ENCODE data around the gene TMEM225B. TPM values are rescaled to one million over a fixed set of nuclear protein-coding genes. Genes with fewer than 3 reads are reported as not detected.

Gene TMEM225B
- total and polyA plus RNA-seq, 2 donors: 1.1 TPM

- WGBS: 66% methylated on average over 4 of the region's 4 CpGs
These were observed 1.8 kb downstream of the TMEM225B start for GRCh38 chr7:99599836-99600235.

DNA sequence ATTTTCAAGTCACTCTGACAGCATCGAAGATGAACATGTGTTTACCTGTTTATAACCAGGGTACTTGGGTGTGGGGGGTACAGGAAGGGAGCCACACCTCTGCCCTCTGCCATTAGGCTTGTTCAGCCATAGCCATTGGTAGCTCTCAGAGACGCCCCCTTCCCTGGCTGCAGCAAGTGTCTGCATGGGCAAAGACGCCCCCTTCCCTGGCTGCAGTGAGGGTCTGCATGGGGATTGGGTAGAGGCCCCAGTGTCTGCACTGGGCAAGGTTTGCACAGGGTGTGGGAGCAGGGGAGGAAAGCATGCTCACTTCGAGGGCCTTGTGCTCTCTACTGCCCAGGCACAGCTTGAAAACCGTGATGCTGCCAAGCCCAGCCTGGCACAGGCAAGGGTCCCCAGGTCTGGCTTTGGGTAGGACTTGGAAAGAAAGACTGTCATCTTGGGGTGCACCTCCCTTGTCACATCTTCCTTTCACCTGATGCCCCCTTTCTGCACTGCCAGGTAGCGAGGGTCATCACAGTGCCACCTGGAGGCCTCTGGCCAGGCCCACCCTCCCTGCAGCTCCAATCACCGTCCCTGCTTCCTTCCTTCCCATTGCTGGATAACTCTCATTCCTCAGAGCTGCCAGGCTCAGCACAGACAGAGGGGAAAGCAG, 3.7 kb downstream of the TMEM225B start:
- DNase-seq (ENCODE audit: extremely low spot score): no peak
- 57% methylated on average over 7 of the region's 7 CpGs for WGBS
- no peak overlapping the region for H3K27ac ChIP-seq (ENCODE audit: low read depth)

More at GRCh38 chr7:99599836-99600235, 1.8 kb downstream of the TMEM225B start:
- Histone ChIP-seq H3K36me3 (ENCODE audit: insufficient read depth) (no peaks in the 10 kb centered on the region), H3K4me3 (ENCODE audit: low read depth, low read length) (no peak overlapping the region), H3K27ac (ENCODE audit: low read depth) (no peak overlapping the region), H3K4me1 (ENCODE audit: insufficient read depth) (no peaks in the 10 kb centered on the region)
- DNase-seq (ENCODE audit: extremely low spot score): no peak

GRCh38 chr7:99605527-99605926, 7.5 kb downstream of the TMEM225B start:
- Histone ChIP-seq H3K36me3 (ENCODE audit: insufficient read depth) (no peaks in the 10 kb centered on the region), H3K4me1 (ENCODE audit: insufficient read depth) (no peaks in the 10 kb centered on the region), H3K27ac (ENCODE audit: low read depth) (no peak overlapping the region), H3K4me3 (ENCODE audit: low read depth, low read length) (no peak overlapping the region)
- DNase-seq (ENCODE audit: extremely low spot score): no peak
- whole genome bisulfite sequencing: 94% methylated on average over 7 of the region's 7 CpGs

More for the DNA sequence above, 3.7 kb downstream of the TMEM225B start:
- no peaks in the 10 kb centered on the region for H3K36me3 ChIP-seq (ENCODE audit: insufficient read depth)
- no peaks in the 10 kb centered on the region for H3K4me1 ChIP-seq (ENCODE audit: insufficient read depth)
- H3K4me3 ChIP-seq (ENCODE audit: low read depth, low read length): no peak overlapping the region

DNA sequence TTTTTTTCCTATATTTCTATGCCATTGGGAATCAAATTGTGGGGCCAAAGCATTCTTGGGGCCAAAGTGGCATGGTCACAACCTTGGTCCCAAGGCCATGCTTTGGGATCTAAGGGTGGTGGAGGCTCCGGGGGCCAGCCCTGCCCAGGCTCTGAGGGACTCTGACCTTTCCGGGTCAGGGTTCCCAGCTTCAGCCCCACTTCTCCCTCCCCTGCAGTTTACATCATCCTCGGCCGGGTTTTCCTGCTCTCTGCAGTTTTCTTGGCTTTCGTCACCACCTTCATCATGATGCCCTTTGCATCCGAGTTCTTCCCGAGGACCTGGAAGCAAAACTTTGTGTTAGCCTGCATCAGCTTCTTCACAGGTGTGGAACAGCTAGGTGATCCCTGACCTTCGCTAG, 8.5 kb downstream of the TMEM225B start:
- 73% methylated on average over 8 of the region's 8 CpGs for WGBS

GRCh38 chr7:99607548-99607947, 9.5 kb downstream of the TMEM225B start:
- Histone ChIP-seq H3K4me1 (ENCODE audit: insufficient read depth) (no peaks in the 10 kb centered on the region), H3K27ac (ENCODE audit: low read depth) (no peak overlapping the region), H3K36me3 (ENCODE audit: insufficient read depth) (no peaks in the 10 kb centered on the region), H3K4me3 (ENCODE audit: low read depth, low read length) (no peak overlapping the region)
- WGBS: 74% methylated on average over 9 of the region's 9 CpGs
- DNase-seq (ENCODE audit: extremely low spot score): no peak

More for the DNA sequence above, 8.5 kb downstream of the TMEM225B start:
- Histone ChIP-seq H3K27ac (ENCODE audit: low read depth) (no peak overlapping the region), H3K4me3 (ENCODE audit: low read depth, low read length) (no peak overlapping the region), H3K4me1 (ENCODE audit: insufficient read depth) (no peaks in the 10 kb centered on the region), H3K36me3 (ENCODE audit: insufficient read depth) (no peaks in the 10 kb centered on the region)
- no peak for DNase-seq (ENCODE audit: extremely low spot score)

- 64% methylated on average over 3 of the region's 3 CpGs for WGBS
- DNase-seq (ENCODE audit: extremely low spot score): no peak
These were observed 16.4 kb downstream of the TMEM225B start for GRCh38 chr7:99614495-99614894.

GRCh38 chr7:99615989-99616358, 17.9 kb downstream of the TMEM225B start:
- Histone ChIP-seq H3K4me1 (ENCODE audit: insufficient read depth) (peaks cover 2% of the 10 kb centered on the region), H3K27ac (ENCODE audit: low read depth) (no peak overlapping the region), H3K36me3 (ENCODE audit: insufficient read depth) (no peaks in the 10 kb centered on the region), H3K4me3 (ENCODE audit: low read depth, low read length) (peak overlapping the region; percentile 93)
- no peak for DNase-seq (ENCODE audit: extremely low spot score)
- WGBS: 90% methylated on average over 5 of the region's 5 CpGs

More at GRCh38 chr7:99614495-99614894, 16.4 kb downstream of the TMEM225B start:
- H3K36me3 ChIP-seq (ENCODE audit: insufficient read depth): no peaks in the 10 kb centered on the region
- no peak overlapping the region for H3K4me3 ChIP-seq (ENCODE audit: low read depth, low read length)
- H3K27ac ChIP-seq (ENCODE audit: low read depth): no peak overlapping the region
- peaks cover 2% of the 10 kb centered on the region for H3K4me1 ChIP-seq (ENCODE audit: insufficient read depth)

DNA sequence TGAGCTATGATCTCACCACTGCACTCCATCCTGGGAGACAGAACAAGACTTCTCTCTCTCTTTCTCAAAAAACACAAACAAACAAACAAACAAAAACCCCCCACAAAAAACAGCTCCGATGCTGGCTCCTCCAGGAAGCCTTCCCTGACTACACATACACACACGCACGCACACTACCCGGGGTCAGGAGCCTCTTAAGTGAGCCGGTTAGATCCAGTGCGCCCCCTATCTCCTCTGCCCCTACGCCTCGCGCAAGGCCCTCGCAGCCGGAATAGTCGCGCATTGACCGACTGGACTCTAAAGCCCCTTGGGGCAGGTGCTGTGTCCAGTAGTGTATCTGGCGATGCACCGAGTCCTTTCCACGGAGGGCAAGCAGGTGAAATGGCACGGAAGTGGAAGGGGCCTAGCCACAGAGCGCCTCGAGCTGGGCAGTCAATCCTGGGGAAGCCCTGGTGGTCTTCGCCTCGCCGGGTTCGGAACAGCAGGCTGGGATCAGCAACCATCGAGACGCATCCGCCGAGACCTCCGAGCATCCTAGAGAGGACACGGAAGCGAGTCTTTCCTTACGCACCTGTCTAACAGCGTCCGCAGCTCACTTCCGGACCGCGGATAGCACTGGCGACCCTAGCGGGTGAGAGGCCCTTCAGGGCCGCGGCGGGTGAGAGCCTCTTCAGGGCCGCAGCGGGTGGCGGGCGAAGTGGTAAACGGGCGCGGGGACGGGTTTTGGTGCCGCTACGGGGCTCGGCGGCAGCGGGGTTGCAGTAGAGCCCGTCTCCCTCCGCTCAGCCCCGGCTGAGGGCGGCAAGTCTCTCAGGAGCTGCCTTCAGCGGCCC, 18.5 kb downstream of the TMEM225B start, which contains the start of gene ZSCAN25:
Gene ZSCAN25 (plus strand): TSS at position 588 of the 833 bp plus-strand sequence. CDS start 2,661 bp downstream, outside the sequence.
- peak within 1 kb of the TSS; percentile 93 for H3K4me3 ChIP-seq (ENCODE audit: low read depth, low read length)
- peaks cover 2% of the 10 kb centered on the region for H3K4me1 ChIP-seq (ENCODE audit: insufficient read depth)
- DNase-seq (ENCODE audit: extremely low spot score): peak; percentile 81
- H3K36me3 ChIP-seq (ENCODE audit: insufficient read depth): no peaks in the 10 kb centered on the region
- H3K27ac ChIP-seq (ENCODE audit: low read depth): peak within 1 kb of the TSS; percentile 63
- under 1% methylated on average over 60 of the region's 60 CpGs for WGBS

- Histone ChIP-seq H3K4me3 (ENCODE audit: low read depth, low read length) (peak overlapping the region; percentile 93), H3K27ac (ENCODE audit: low read depth) (peak overlapping the region; percentile 63), H3K4me1 (ENCODE audit: insufficient read depth) (peaks cover 2% of the 10 kb centered on the region), H3K36me3 (ENCODE audit: insufficient read depth) (no peaks in the 10 kb centered on the region)
- WGBS: 16% methylated on average over 22 of the region's 22 CpGs
- no peak for DNase-seq (ENCODE audit: extremely low spot score)
These were observed 19.2 kb downstream of the TMEM225B start for GRCh38 chr7:99617192-99617781.

GRCh38 chr7:99618726-99619125, 20.7 kb downstream of the TMEM225B start:
- Histone ChIP-seq H3K4me1 (ENCODE audit: insufficient read depth) (peaks cover 2% of the 10 kb centered on the region), H3K36me3 (ENCODE audit: insufficient read depth) (no peaks in the 10 kb centered on the region), H3K27ac (ENCODE audit: low read depth) (no peak overlapping the region), H3K4me3 (ENCODE audit: low read depth, low read length) (no peak overlapping the region)
- no peak for DNase-seq (ENCODE audit: extremely low spot score)
- WGBS: 88% methylated on average over 3 of the region's 3 CpGs

GRCh38 chr7:99619571-99620130, 21.6 kb downstream of the TMEM225B start:
- no peak for DNase-seq (ENCODE audit: extremely low spot score)
- H3K4me1 ChIP-seq (ENCODE audit: insufficient read depth): peaks cover 2% of the 10 kb centered on the region
- no peak overlapping the region for H3K27ac ChIP-seq (ENCODE audit: low read depth)
- 94% methylated on average over 18 of the region's 18 CpGs for WGBS
- H3K36me3 ChIP-seq (ENCODE audit: insufficient read depth): peaks cover 2% of the 10 kb centered on the region
- H3K4me3 ChIP-seq (ENCODE audit: low read depth, low read length): no peak overlapping the region

DNA sequence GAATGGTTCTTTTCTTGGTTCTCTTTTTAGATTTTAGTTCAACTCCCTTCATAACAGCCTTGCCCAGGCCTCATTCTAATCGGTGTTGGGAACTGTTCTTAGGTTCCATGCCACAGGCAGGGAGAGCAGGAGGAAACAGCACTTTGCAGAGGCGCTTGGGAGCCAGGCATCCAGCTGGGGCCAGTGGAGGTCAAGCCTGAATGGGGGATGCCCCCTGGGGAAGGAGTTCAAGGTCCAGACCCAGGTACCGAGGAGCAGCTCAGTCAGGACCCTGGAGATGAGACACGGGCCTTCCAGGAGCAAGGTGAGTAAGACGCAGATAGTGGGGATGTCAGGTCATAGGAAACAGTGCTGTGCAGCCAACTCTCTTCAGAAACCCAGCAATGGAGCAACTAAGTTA, 23.2 kb downstream of the TMEM225B start:
- no peak for DNase-seq (ENCODE audit: extremely low spot score)
- peaks cover 3% of the 10 kb centered on the region for H3K36me3 ChIP-seq (ENCODE audit: insufficient read depth)
- no peak overlapping the region for H3K27ac ChIP-seq (ENCODE audit: low read depth)
- WGBS: 92% methylated on average over 5 of the region's 5 CpGs
- no peak overlapping the region for H3K4me3 ChIP-seq (ENCODE audit: low read depth, low read length)
- H3K4me1 ChIP-seq (ENCODE audit: insufficient read depth): peaks cover 2% of the 10 kb centered on the region

DNA sequence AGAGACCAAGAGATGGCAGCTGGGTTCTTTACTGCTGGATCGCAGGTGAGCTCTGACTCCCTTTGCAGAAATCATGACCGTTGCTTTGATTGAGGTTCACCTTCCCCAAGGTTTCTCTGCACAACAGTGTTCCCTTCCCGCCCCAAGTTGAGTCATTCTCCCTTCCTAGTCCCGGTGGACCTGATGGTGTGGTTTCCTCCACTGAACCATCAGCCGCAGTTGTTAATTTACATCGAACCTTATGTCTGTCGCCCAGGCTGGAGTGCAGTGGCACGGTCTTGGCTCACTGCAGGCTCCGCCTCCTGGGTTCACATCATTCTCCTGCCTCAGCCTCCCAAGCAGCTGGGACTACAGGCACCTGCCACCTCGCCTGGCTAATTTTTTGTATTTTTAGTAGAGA, 24.5 kb downstream of the TMEM225B start:
- Histone ChIP-seq H3K36me3 (ENCODE audit: insufficient read depth) (peaks cover 5% of the 10 kb centered on the region), H3K4me1 (ENCODE audit: insufficient read depth) (no peaks in the 10 kb centered on the region), H3K27ac (ENCODE audit: low read depth) (no peak overlapping the region), H3K4me3 (ENCODE audit: low read depth, low read length) (no peak overlapping the region)
- no peak for DNase-seq (ENCODE audit: extremely low spot score)
- 95% methylated on average over 10 of the region's 10 CpGs for WGBS
